Measurements from ENCODE around the gene ZRSR2.

The ZRSR2 gene

GRCh38 chrX:15808254-15808653, 18.0 kb downstream of the ZRSR2 start:
- Histone ChIP-seq H3K9ac (ENCODE audit: insufficient read length, low read depth) (no peak overlapping the region), H3K27me3 (ENCODE audit: insufficient read depth, insufficient read length) (no peaks in the 10 kb centered on the region), H3K4me3 (ENCODE audit: insufficient read length, low read depth) (no peak overlapping the region), H3K36me3 (ENCODE audit: insufficient read depth, insufficient read length, low read length) (peaks cover 68% of the 10 kb centered on the region), H3K9me3 (ENCODE audit: insufficient read depth, low read length) (no peaks in the 10 kb centered on the region), H3K4me1 (ENCODE audit: insufficient read depth, insufficient read length) (no peaks in the 10 kb centered on the region)
- DNase-seq (ENCODE audit: low read depth, low spot score) = no peak
- TF ChIP-seq ZNF274 (IDR thresholded peaks at IDR 0.05; ENCODE audit: low read depth, low read length) (no peak), YY1 (IDR thresholded peaks at IDR 0.05; ENCODE audit: insufficient read depth, insufficient read length) (no peak), SUZ12 (IDR thresholded peaks at IDR 0.05; ENCODE audit: extremely low read depth, insufficient read depth, insufficient read length) (no peak)

GRCh38 chrX:15812192-15812938, 22.1 kb downstream of the ZRSR2 start:
- Histone ChIP-seq H3K27me3 (ENCODE audit: insufficient read depth, insufficient read length) (no peaks in the 10 kb centered on the region), H3K36me3 (ENCODE audit: insufficient read depth, insufficient read length, low read length) (peaks cover 72% of the 10 kb centered on the region), H3K9ac (ENCODE audit: insufficient read length, low read depth) (no peak overlapping the region), H3K4me3 (ENCODE audit: insufficient read length, low read depth) (no peak overlapping the region), H3K4me1 (ENCODE audit: insufficient read depth, insufficient read length) (no peaks in the 10 kb centered on the region), H3K9me3 (ENCODE audit: insufficient read depth, low read length) (no peaks in the 10 kb centered on the region)
- TF ChIP-seq YY1 (IDR thresholded peaks at IDR 0.05; ENCODE audit: insufficient read depth, insufficient read length) = no peak
- no peak for TF ChIP-seq SUZ12 (IDR thresholded peaks at IDR 0.05; ENCODE audit: extremely low read depth, insufficient read depth, insufficient read length)
- no peak for TF ChIP-seq ZNF274 (IDR thresholded peaks at IDR 0.05; ENCODE audit: low read depth, low read length)
- DNase-seq (ENCODE audit: low read depth, low spot score) = no peak

GRCh38 chrX:15813416-15813815, 23.1 kb downstream of the ZRSR2 start:
- Histone ChIP-seq H3K9ac (ENCODE audit: insufficient read length, low read depth) (no peak overlapping the region), H3K9me3 (ENCODE audit: insufficient read depth, low read length) (no peaks in the 10 kb centered on the region), H3K27me3 (ENCODE audit: insufficient read depth, insufficient read length) (no peaks in the 10 kb centered on the region), H3K4me1 (ENCODE audit: insufficient read depth, insufficient read length) (no peaks in the 10 kb centered on the region), H3K4me3 (ENCODE audit: insufficient read length, low read depth) (no peak overlapping the region), H3K36me3 (ENCODE audit: insufficient read depth, insufficient read length, low read length) (peaks cover 72% of the 10 kb centered on the region)
- no peak for DNase-seq (ENCODE audit: low read depth, low spot score)
- TF ChIP-seq YY1 (IDR thresholded peaks at IDR 0.05; ENCODE audit: insufficient read depth, insufficient read length) (no peak), SUZ12 (IDR thresholded peaks at IDR 0.05; ENCODE audit: extremely low read depth, insufficient read depth, insufficient read length) (no peak), ZNF274 (IDR thresholded peaks at IDR 0.05; ENCODE audit: low read depth, low read length) (no peak)

GRCh38 chrX:15814771-15815365, 24.6 kb downstream of the ZRSR2 start:
- H3K9ac ChIP-seq (ENCODE audit: insufficient read length, low read depth) = no peak overlapping the region
- no peak overlapping the region for H3K4me3 ChIP-seq (ENCODE audit: insufficient read length, low read depth)
- no peaks in the 10 kb centered on the region for H3K4me1 ChIP-seq (ENCODE audit: insufficient read depth, insufficient read length)
- H3K27me3 ChIP-seq (ENCODE audit: insufficient read depth, insufficient read length) = no peaks in the 10 kb centered on the region
- TF ChIP-seq ZNF274 (IDR thresholded peaks at IDR 0.05; ENCODE audit: low read depth, low read length) (no peak), SUZ12 (IDR thresholded peaks at IDR 0.05; ENCODE audit: extremely low read depth, insufficient read depth, insufficient read length) (no peak), YY1 (IDR thresholded peaks at IDR 0.05; ENCODE audit: insufficient read depth, insufficient read length) (no peak)
- H3K36me3 ChIP-seq (ENCODE audit: insufficient read depth, insufficient read length, low read length) = peaks cover 70% of the 10 kb centered on the region
- DNase-seq (ENCODE audit: low read depth, low spot score) = no peak
- no peaks in the 10 kb centered on the region for H3K9me3 ChIP-seq (ENCODE audit: insufficient read depth, low read length)

- no peaks in the 10 kb centered on the region for H3K27me3 ChIP-seq (ENCODE audit: insufficient read depth, insufficient read length)
- H3K9me3 ChIP-seq (ENCODE audit: insufficient read depth, low read length) = no peaks in the 10 kb centered on the region
- H3K4me1 ChIP-seq (ENCODE audit: insufficient read depth, insufficient read length) = no peaks in the 10 kb centered on the region
- H3K9ac ChIP-seq (ENCODE audit: insufficient read length, low read depth) = no peak overlapping the region
- TF ChIP-seq YY1 (IDR thresholded peaks at IDR 0.05; ENCODE audit: insufficient read depth, insufficient read length) = no peak
- no peak for TF ChIP-seq SUZ12 (IDR thresholded peaks at IDR 0.05; ENCODE audit: extremely low read depth, insufficient read depth, insufficient read length)
- TF ChIP-seq ZNF274 (IDR thresholded peaks at IDR 0.05; ENCODE audit: low read depth, low read length) = no peak
- H3K4me3 ChIP-seq (ENCODE audit: insufficient read length, low read depth) = no peak overlapping the region
- peaks cover 73% of the 10 kb centered on the region for H3K36me3 ChIP-seq (ENCODE audit: insufficient read depth, insufficient read length, low read length)
- no peak for DNase-seq (ENCODE audit: low read depth, low spot score)
Observed at GRCh38 chrX:15815779-15816437, 25.6 kb downstream of the ZRSR2 start.

- TF ChIP-seq SUZ12 (IDR thresholded peaks at IDR 0.05; ENCODE audit: extremely low read depth, insufficient read depth, insufficient read length) = no peak
- no peak for TF ChIP-seq ZNF274 (IDR thresholded peaks at IDR 0.05; ENCODE audit: low read depth, low read length)
- TF ChIP-seq YY1 (IDR thresholded peaks at IDR 0.05; ENCODE audit: insufficient read depth, insufficient read length) = no peak
- peaks cover 69% of the 10 kb centered on the region for H3K36me3 ChIP-seq (ENCODE audit: insufficient read depth, insufficient read length, low read length)
- H3K27me3 ChIP-seq (ENCODE audit: insufficient read depth, insufficient read length) = no peaks in the 10 kb centered on the region
- no peak overlapping the region for H3K4me3 ChIP-seq (ENCODE audit: insufficient read length, low read depth)
- no peaks in the 10 kb centered on the region for H3K4me1 ChIP-seq (ENCODE audit: insufficient read depth, insufficient read length)
- no peak for DNase-seq (ENCODE audit: low read depth, low spot score)
- no peak overlapping the region for H3K9ac ChIP-seq (ENCODE audit: insufficient read length, low read depth)
- H3K9me3 ChIP-seq (ENCODE audit: insufficient read depth, low read length) = no peaks in the 10 kb centered on the region
Observed at GRCh38 chrX:15816438-15816809, 26.1 kb downstream of the ZRSR2 start.

- Histone ChIP-seq H3K4me1 (ENCODE audit: insufficient read depth, insufficient read length) (no peaks in the 10 kb centered on the region), H3K36me3 (ENCODE audit: insufficient read depth, insufficient read length, low read length) (peaks cover 66% of the 10 kb centered on the region), H3K9me3 (ENCODE audit: insufficient read depth, low read length) (no peaks in the 10 kb centered on the region), H3K4me3 (ENCODE audit: insufficient read length, low read depth) (no peak overlapping the region), H3K9ac (ENCODE audit: insufficient read length, low read depth) (no peak overlapping the region), H3K27me3 (ENCODE audit: insufficient read depth, insufficient read length) (no peaks in the 10 kb centered on the region)
- DNase-seq (ENCODE audit: low read depth, low spot score) = no peak
- TF ChIP-seq ZNF274 (IDR thresholded peaks at IDR 0.05; ENCODE audit: low read depth, low read length) (no peak), SUZ12 (IDR thresholded peaks at IDR 0.05; ENCODE audit: extremely low read depth, insufficient read depth, insufficient read length) (no peak), YY1 (IDR thresholded peaks at IDR 0.05; ENCODE audit: insufficient read depth, insufficient read length) (no peak)
Observed at GRCh38 chrX:15816886-15817285, 26.6 kb downstream of the ZRSR2 start.
